Body of pancreas (tissue), 4 donors: Measurements from ENCODE around the gene PRKRIP1.

Experiments
- CTCF ChIP-seq, 7 experiments: fragments of 450-650 bp in 4 of 7; fragments of 200-600 bp in 3 of 7; sonication (generic) in 3 of 7; IDR thresholded peaks; one replicate each; pipeline ENCODE4 v1.5.1; 2016 to 2019; ENCODE audit warnings: antibody characterized with exemption in 7 of 7
- POLR2A ChIP-seq, 3 donors: fragments of 450-650 bp; IDR thresholded peaks; one replicate each; pipeline ENCODE4 v1.6.1; 2016; ENCODE audit warnings: antibody characterized with exemption in 3 of 3, mild to moderate bottlenecking in 2 of 3

- TF ChIP-seq CTCF (IDR thresholded peaks at IDR 0.05) (no peak), POLR2A (IDR thresholded peaks at IDR 0.05) (no peak)
These were observed 6.4 kb upstream of the PRKRIP1 start for GRCh38 chr7:102389810-102390209.
